ENCODE measurements around the gene OR51I2.

GRCh38 chr11:5423131-5423530 lies 26.0 kb upstream of the OR51I2 start:
- TF ChIP-seq CTCF (IDR thresholded peaks at IDR 0.05), result no peak
- TF ChIP-seq POLR2A (IDR thresholded peaks at IDR 0.05), result no peak

Measured in upper lobe of left lung (tissue), 4 donors.